ENCODE measurements around the gene HECW1. TPM values are rescaled to one million over a fixed set of nuclear protein-coding genes. Genes with fewer than 3 reads are reported as not detected.

HECW1 gene
- total and polyA plus RNA-seq, 11 donors, result 0.23 TPM; not detected in 10

DNA sequence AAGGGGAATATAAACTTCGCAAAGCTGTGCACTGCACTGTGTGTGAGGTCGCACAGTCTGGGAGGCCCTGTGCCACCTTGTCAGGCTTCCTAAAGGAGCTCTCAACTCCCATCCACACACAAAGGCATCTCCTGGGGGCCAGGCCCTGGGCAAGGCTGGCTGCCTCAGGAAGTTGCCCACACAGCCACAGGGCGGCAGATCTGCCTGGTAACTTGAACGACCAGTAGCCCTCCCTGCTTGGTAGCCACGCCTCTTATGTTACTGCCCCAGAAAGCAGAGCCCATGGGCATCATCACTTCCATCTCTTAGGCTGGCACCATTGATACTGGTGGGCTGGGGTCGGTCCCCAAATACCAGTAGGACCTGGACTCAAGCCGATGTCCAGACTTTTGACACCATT is 82.8 kb downstream of the HECW1 start:
- Histone ChIP-seq H3K4me1 (no peaks in the 10 kb centered on the region), H3K9me3 (no peaks in the 10 kb centered on the region), H3K4me3 (no peak overlapping the region), H3K27ac (no peak overlapping the region), H3K27me3 (peaks cover 0 to 11% (median 4%) of the 10 kb centered on the region in 9 donors), H3K36me3 (no peaks in the 10 kb centered on the region)
- intact Hi-C loops (cut with DNase I), result no loop called here
- DNase-seq (no peak), ATAC-seq (no peak)
- 72 to 85% (median 83%) methylated on average over 7 of the region's 7 CpGs for WGBS, 4 donors
- TF ChIP-seq, protein P1, sequence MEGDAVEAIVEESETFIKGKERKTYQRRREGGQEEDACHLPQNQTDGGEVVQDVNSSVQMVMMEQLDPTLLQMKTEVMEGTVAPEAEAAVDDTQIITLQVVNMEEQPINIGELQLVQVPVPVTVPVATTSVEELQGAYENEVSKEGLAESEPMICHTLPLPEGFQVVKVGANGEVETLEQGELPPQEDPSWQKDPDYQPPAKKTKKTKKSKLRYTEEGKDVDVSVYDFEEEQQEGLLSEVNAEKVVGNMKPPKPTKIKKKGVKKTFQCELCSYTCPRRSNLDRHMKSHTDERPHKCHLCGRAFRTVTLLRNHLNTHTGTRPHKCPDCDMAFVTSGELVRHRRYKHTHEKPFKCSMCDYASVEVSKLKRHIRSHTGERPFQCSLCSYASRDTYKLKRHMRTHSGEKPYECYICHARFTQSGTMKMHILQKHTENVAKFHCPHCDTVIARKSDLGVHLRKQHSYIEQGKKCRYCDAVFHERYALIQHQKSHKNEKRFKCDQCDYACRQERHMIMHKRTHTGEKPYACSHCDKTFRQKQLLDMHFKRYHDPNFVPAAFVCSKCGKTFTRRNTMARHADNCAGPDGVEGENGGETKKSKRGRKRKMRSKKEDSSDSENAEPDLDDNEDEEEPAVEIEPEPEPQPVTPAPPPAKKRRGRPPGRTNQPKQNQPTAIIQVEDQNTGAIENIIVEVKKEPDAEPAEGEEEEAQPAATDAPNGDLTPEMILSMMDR (IDR thresholded peaks at IDR 0.05), result no peak
- TF ChIP-seq POLR2A (IDR thresholded peaks at IDR 0.05), result no peak

DNA sequence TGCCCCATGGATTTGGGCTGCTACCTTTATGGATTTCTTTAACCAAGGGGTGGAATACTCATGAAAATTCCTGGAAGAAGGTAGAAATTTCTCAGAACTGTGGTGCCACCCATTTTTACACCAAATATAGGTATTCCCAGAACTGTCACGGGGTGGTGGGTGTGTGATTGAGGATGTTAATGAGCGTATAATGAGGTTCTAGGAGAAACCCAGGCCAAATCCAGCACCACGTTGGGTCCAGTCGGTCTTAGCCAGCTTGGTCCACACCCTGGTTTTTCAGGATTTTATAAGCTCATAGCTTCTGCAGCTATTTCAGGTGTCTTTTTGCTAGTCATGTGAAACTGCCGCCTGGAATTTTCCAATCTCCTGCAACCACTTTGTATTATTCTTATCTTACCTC is 83.3 kb downstream of the HECW1 start:
- Histone ChIP-seq H3K27me3 (peaks cover 0 to 16% (median 7%) of the 10 kb centered on the region in 9 donors), H3K36me3 (no peaks in the 10 kb centered on the region), H3K4me3 (no peak overlapping the region), H3K4me1 (no peaks in the 10 kb centered on the region), H3K9me3 (no peaks in the 10 kb centered on the region), H3K27ac (no peak overlapping the region)
- DNase-seq, result no peak
- 78 to 86% (median 81%) methylated on average over 5 of the region's 5 CpGs for WGBS, 4 donors
- no peak for ATAC-seq
- intact Hi-C loops (cut with DNase I), result no loop called here
- TF ChIP-seq, protein P1 (IDR thresholded peaks at IDR 0.05), result no peak
- no peak for TF ChIP-seq POLR2A (IDR thresholded peaks at IDR 0.05)

- H3K9me3 ChIP-seq, result no peaks in the 10 kb centered on the region
- DNase-seq, result no peak
These were observed 83.9 kb downstream of the HECW1 start for GRCh38 chr7:43196379-43196778.

GRCh38 chr7:43198016-43198415 is 85.6 kb downstream of the HECW1 start:
- 93 to 96% (median 95%) methylated on average over 6 of the region's 6 CpGs for WGBS, 4 donors
- ATAC-seq, result peak in 2 of 4 donors; percentile 9 to 41
- H3K27me3 ChIP-seq, result peaks cover 0 to 21% (median 7%) of the 10 kb centered on the region in 9 donors
- no peaks in the 10 kb centered on the region for H3K9me3 ChIP-seq
- intact Hi-C loops (cut with DNase I), result no loop called here
- H3K36me3 ChIP-seq, result no peaks in the 10 kb centered on the region
- H3K4me1 ChIP-seq, result no peaks in the 10 kb centered on the region
- no peak overlapping the region for H3K27ac ChIP-seq
- TF ChIP-seq POLR2A (IDR thresholded peaks at IDR 0.05), result no peak
- TF ChIP-seq, protein P1 (IDR thresholded peaks at IDR 0.05), result no peak
- H3K4me3 ChIP-seq, result no peak overlapping the region
- DNase-seq, result no peak

More at GRCh38 chr7:43196379-43196778, 83.9 kb downstream of the HECW1 start:
- H3K27ac ChIP-seq, result no peak overlapping the region
- H3K36me3 ChIP-seq, result no peaks in the 10 kb centered on the region
- no peaks in the 10 kb centered on the region for H3K4me1 ChIP-seq
- 68 to 75% (median 72%) methylated on average over 5 of the region's 5 CpGs for WGBS, 4 donors
- intact Hi-C loops (cut with DNase I), result no loop called here
- no peak for ATAC-seq
- peaks cover 0 to 21% (median 7%) of the 10 kb centered on the region in 9 donors for H3K27me3 ChIP-seq
- no peak overlapping the region for H3K4me3 ChIP-seq
- TF ChIP-seq, protein P1 (IDR thresholded peaks at IDR 0.05), result no peak
- no peak for TF ChIP-seq POLR2A (IDR thresholded peaks at IDR 0.05)

All from heart left ventricle (tissue), 16 donors.